Gastrocnemius medialis (tissue), 4 donors: ENCODE results near the gene NUP88. TPM values are rescaled to one million over a fixed set of nuclear protein-coding genes. Genes with fewer than 3 reads are reported as not detected.

ENCODE experiments used
- ATAC-seq, 2 donors: fragments of 150-250 bp; one replicate each; pipeline ENCODE4 v1.9.1; 2016
- DNase-seq, 2 donors: peaks; one replicate each; pipeline ENCODE4 v3.0.0-alpha.2; 2019
- H3K27ac ChIP-seq, 4 donors: fragments of 200-600 bp; sonication (generic); 1 replicate in 1 of 4; 2 replicates in 3 of 4; pipeline ENCODE4 v1.5.1; 2016 to 2018; ENCODE audit warnings: mild to moderate bottlenecking in 2 of 4, moderate library complexity in 1 of 4
- H3K27me3 ChIP-seq, 3 donors: fragments of 200-600 bp; sonication (generic) in 2 of 3; 1 replicate in 1 of 3; 2 replicates in 2 of 3; pipeline versions ENCODE4 v1.5.1 to v1.6.0; 2016 to 2019; ENCODE audit warnings: mild to moderate bottlenecking in 1 of 3, moderate library complexity in 1 of 3
- H3K36me3 ChIP-seq, 2 donors: fragments of 200-600 bp; sonication (generic) in 1 of 2; one replicate each; pipeline ENCODE4 v1.5.1; 2017 to 2018
- H3K4me1 ChIP-seq, 2 donors: fragments of 200-600 bp; sonication (generic) in 1 of 2; one replicate each; pipeline ENCODE4 v1.5.1; 2016 to 2017; ENCODE audit warnings: mild to moderate bottlenecking in 2 of 2
- H3K4me3 ChIP-seq, 4 donors: fragments of 200-600 bp; sonication (generic) in 3 of 4; 1 replicate in 1 of 4; 2 replicates in 3 of 4; pipeline ENCODE4 v1.5.1; 2016 to 2019; ENCODE audit warnings: mild to moderate bottlenecking in 2 of 4
- H3K9me3 ChIP-seq, 3 donors: fragments of 200-600 bp; sonication (generic) in 2 of 3; 1 replicate in 1 of 3; 2 replicates in 2 of 3; pipeline ENCODE4 v1.5.1; 2016 to 2019
- POLR2A ChIP-seq, 2 donors: fragments of 450-650 bp; IDR thresholded peaks; one replicate each; pipeline ENCODE4 v1.6.1; 2017; ENCODE audit warnings: antibody characterized with exemption in 2 of 2, mild to moderate bottlenecking in 2 of 2, moderate library complexity in 2 of 2
- in situ Hi-C, 4 donors: fragments of 200-750 bp; cut with MboI; loops; one replicate each; pipeline versions ENCODE4 v1.15.0 to v1.8.0; 2017; ENCODE audit warnings: low sequenced_read_pairs in 4 of 4
- intact Hi-C: fragments of 100-400 bp; cut with DNase I; formaldehyde crosslinking; loops from one replicate; pipeline ENCODE4 v1.15.1; 2023; ENCODE audit warnings: low total_unique reads
- total RNA-seq, 4 donors: library from RNA; depleted of rRNA; stranded (reverse); fragments of >200 nt; gene quantifications; one replicate each; pipeline versions ENCODE4 v1.1.0 to v1.2.3, GENCODE V29; 2016
- TF ChIP-seq, protein P1 (sequence below), 5 experiments: fragments of 450-650 bp in 3 of 5; fragments of 200-600 bp in 2 of 5; sonication (generic) in 2 of 5; IDR thresholded peaks in 4 of 5; conservative IDR thresholded peaks in 1 of 5; 1 replicate in 4 of 5; 2 replicates in 1 of 5; pipeline ENCODE4 v1.5.1; 2016 to 2019; ENCODE audit warnings: antibody characterized with exemption in 5 of 5, mild to moderate bottlenecking in 3 of 5, moderate library complexity in 3 of 5

NUP88 gene
- total RNA-seq, 4 donors from 2014 or later, result 140 to 197 (median 166) TPM

GRCh38 chr17:5464717-5465507 lies 45.5 kb upstream of the NUP88 start:
- Histone ChIP-seq H3K9me3 (no peaks in the 10 kb centered on the region), H3K36me3 (peaks cover 0 to 14% of the 10 kb centered on the region in 2 donors), H3K27me3 (no peaks in the 10 kb centered on the region), H3K4me1 (peaks cover 21 to 23% of the 10 kb centered on the region in 2 donors), H3K4me3 (no peak overlapping the region), H3K27ac (no peak overlapping the region)
- no peak for ATAC-seq
- intact Hi-C loops (no loop called here), in situ Hi-C loops (no loop called here)
- no peak for DNase-seq
- TF ChIP-seq, protein P1, sequence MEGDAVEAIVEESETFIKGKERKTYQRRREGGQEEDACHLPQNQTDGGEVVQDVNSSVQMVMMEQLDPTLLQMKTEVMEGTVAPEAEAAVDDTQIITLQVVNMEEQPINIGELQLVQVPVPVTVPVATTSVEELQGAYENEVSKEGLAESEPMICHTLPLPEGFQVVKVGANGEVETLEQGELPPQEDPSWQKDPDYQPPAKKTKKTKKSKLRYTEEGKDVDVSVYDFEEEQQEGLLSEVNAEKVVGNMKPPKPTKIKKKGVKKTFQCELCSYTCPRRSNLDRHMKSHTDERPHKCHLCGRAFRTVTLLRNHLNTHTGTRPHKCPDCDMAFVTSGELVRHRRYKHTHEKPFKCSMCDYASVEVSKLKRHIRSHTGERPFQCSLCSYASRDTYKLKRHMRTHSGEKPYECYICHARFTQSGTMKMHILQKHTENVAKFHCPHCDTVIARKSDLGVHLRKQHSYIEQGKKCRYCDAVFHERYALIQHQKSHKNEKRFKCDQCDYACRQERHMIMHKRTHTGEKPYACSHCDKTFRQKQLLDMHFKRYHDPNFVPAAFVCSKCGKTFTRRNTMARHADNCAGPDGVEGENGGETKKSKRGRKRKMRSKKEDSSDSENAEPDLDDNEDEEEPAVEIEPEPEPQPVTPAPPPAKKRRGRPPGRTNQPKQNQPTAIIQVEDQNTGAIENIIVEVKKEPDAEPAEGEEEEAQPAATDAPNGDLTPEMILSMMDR (IDR thresholded peaks at IDR 0.05 in 4 of 5, conservative IDR thresholded peaks at IDR 0.05 in 1 of 5), result no peak
- TF ChIP-seq POLR2A (IDR thresholded peaks at IDR 0.05), result no peak

DNA sequence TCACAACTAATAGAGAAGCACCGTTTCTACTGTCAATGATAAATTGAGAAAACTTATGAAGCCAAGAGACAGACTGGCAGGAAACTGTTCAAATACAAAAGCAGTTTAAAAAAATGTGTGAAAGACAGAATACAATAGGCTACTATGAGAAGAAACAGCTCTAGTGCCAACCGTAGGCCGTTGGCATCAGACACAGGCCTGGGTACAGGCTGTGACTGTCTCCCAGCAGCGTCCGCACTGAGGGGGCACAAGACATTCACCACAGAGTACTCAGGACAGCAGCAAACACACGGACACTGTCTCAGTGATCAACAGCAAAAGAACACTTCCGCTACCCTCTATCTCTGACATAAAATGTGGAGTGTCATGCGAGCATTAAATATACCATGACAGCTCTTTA lies 27.3 kb upstream of the NUP88 start:
- in situ Hi-C loops, result loop anchor here in 1 of 4 donors (25.0 kb wide), 1 partner anchor 209 kb away; the partner anchor contains the start of gene SCIMP
- Histone ChIP-seq H3K9me3 (no peaks in the 10 kb centered on the region), H3K36me3 (peaks cover 0 to 79% of the 10 kb centered on the region in 2 donors), H3K4me3 (no peak overlapping the region), H3K4me1 (no peaks in the 10 kb centered on the region), H3K27ac (no peak overlapping the region), H3K27me3 (no peaks in the 10 kb centered on the region)
- TF ChIP-seq, protein P1 (IDR thresholded peaks at IDR 0.05 in 4 of 5, conservative IDR thresholded peaks at IDR 0.05 in 1 of 5), result no peak
- TF ChIP-seq POLR2A (IDR thresholded peaks at IDR 0.05), result no peak
- intact Hi-C loops, result no loop called here
- DNase-seq, result no peak
- ATAC-seq, result no peak

GRCh38 chr17:5444209-5444608 lies 24.7 kb upstream of the NUP88 start:
- TF ChIP-seq, protein P1 (IDR thresholded peaks at IDR 0.05 in 4 of 5, conservative IDR thresholded peaks at IDR 0.05 in 1 of 5), result no peak
- no peak for TF ChIP-seq POLR2A (IDR thresholded peaks at IDR 0.05)
- Histone ChIP-seq H3K36me3 (peaks cover 0 to 53% of the 10 kb centered on the region in 2 donors), H3K4me3 (no peak overlapping the region), H3K9me3 (no peaks in the 10 kb centered on the region), H3K4me1 (peaks cover 0 to 5% of the 10 kb centered on the region in 2 donors), H3K27ac (no peak overlapping the region), H3K27me3 (no peaks in the 10 kb centered on the region)
- ATAC-seq, result no peak
- in situ Hi-C loops (loop anchor here in 1 of 4 donors (25.0 kb wide), 1 partner anchor 207 kb away; the partner anchor contains the start of gene SCIMP), intact Hi-C loops (no loop called here)
- no peak for DNase-seq

GRCh38 chr17:5443728-5444127 lies 24.3 kb upstream of the NUP88 start:
- ATAC-seq (no peak), DNase-seq (no peak)
- Histone ChIP-seq H3K9me3 (no peaks in the 10 kb centered on the region), H3K4me1 (peaks cover 0 to 6% of the 10 kb centered on the region in 2 donors), H3K27me3 (no peaks in the 10 kb centered on the region), H3K27ac (no peak overlapping the region), H3K36me3 (peaks cover 0 to 49% of the 10 kb centered on the region in 2 donors), H3K4me3 (no peak overlapping the region)
- in situ Hi-C loops, result loop anchor here in 1 of 4 donors (25.0 kb wide), 1 partner anchor 206 kb away; the partner anchor contains the start of gene SCIMP
- intact Hi-C loops, result no loop called here
- TF ChIP-seq, protein P1 (IDR thresholded peaks at IDR 0.05 in 4 of 5, conservative IDR thresholded peaks at IDR 0.05 in 1 of 5), result no peak
- TF ChIP-seq POLR2A (IDR thresholded peaks at IDR 0.05), result no peak
